NCI-H2081 treated with DMSO at 0.1 percent for 48 hours (cell line): Measurements from ENCODE around the gene FUOM.

Experiments used
- DNase-seq: peaks from one replicate; lab custom pipeline; 2025; lab: John Stamatoyannopoulos, UW

The FUOM gene, protein sequence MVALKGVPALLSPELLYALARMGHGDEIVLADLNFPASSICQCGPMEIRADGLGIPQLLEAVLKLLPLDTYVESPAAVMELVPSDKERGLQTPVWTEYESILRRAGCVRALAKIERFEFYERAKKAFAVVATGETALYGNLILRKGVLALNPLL

DNA sequence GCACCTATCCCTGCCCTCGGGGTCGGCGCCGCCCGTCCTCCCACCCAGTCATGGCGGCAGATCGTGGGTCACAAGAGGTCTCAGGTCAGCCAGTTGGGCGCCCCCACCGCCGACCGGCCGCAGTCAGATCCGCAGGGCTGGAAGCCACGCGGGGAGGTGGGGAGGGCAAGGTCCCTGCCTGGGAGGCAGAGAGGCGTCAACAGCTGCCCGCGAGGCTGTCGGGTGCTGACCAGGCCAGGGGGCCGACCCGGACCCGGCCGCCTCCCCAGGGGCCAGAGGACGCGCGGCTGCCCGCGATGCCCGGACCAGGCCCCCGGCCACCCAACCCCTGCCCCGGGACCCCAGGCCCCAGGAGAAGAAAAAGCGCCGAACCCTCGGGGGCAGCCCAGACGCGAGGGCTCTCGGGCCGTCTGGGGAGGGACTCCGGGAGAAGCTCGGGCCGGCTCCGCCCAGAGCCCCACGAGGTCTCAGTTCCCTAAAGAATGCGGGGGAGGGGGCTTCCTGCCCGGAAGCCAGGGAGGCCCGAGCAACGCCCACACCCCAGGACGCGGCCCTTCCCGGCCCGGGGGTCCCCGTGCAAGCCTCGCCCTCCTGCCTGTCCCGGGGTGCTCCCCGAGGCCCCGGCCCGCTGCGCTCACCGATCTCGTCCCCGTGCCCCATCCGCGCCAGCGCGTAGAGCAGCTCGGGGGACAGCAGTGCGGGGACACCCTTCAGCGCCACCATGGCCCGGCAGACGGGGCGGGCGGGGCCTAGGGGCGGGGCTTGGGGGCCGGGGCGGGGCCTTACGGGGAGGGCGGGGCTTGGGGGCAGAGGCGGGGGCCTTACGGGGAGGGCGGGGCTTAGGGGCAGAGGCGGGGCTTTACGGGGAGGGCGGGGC, at the start of gene FUOM:
FUOM (minus strand) TSS at position 735 of the 877 bp plus-strand sequence; CDS start at position 723, 12 bp downstream.
- no peak for DNase-seq

DNA sequence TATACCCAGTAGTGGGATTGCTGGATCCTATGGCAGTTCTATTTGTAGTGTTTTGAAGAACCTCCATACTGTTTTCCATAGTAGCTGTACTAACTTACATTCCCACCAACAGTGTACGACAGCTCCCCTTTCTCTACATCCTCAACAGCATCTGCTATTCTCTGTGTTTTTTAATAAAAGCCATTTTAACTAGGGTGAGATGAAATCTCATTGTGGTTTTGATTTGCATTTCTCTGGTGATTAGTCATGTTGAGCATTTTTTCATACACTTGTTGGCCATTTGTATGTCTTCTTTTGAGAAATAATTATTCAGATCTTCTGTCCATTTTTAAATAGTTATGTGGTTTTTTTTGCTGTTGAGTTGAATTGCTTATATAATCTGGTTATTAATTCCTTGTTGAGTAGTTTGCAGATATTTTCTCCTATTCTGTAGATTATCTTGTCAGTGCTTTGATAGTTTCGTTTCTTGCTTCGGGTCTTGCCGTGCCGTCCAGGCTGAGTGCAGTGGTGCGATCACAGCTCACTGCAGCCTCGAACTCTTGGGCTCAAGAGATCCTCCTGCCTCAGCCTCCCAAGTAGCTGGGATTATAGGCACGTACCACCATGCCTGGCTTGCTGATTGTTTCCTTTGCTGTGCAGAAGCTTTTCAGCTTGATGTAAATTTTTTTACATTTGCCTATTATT, 48.2 kb upstream of the FUOM start:
- DNase-seq, result no peak

DNA sequence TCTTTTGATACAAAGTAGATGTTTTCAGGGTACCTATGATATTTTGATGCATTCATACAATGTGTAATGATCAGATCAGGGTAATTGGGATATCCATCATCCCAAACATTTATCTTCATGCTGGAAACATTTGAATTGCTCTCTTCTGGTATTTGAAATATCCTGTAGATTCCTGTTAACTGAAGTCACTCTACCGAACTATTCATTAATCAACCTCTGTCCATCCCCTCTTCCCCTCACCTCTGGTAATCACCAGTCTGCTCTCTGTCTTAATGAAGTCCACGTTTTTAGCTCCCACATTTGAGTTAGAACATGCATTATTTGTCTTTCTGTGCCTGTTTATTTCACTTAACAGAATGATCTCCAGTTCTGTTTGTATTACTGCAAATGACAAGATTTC, 47.5 kb upstream of the FUOM start:
- DNase-seq, result no peak

DNA sequence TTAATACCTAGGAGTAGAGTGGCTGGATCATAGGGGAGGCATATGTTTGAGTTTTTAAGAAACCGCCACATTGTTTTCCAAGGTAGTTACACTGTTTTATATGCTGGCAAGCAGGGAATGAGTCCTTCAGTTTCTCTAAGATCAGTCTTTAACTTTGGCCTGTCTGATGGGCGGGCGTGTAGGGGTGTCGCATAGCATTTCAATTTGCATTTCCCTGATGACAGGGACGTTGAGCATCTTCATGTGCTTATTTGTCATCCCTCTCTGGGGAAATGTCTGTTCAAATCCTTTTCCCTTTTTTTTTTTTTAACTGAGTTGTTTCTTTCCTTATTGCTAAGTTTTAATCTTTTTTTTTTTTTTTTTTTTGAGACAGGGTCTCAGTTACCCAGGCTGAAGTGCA, 46.0 kb upstream of the FUOM start:
- no peak for DNase-seq

DNA sequence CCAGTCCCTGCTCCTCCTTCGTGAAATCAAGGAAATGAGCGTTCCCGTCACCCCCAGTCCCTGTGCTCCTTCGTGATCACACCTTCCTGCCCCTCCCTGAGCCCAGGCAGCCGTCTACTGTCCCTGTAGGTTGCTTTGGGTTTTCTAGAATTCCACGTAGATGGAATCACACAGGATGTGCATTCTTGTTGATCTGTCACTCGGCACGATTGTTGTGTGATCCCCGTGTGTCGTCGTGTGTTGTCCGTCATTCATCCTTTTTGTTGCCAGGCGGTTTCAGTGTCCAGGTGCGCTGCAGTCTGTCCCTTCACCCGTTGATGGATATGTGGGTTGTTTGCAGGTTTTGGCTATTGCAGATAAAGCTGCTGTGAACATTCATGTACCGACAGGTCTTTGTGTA, 45.5 kb upstream of the FUOM start:
- no peak for DNase-seq

DNA sequence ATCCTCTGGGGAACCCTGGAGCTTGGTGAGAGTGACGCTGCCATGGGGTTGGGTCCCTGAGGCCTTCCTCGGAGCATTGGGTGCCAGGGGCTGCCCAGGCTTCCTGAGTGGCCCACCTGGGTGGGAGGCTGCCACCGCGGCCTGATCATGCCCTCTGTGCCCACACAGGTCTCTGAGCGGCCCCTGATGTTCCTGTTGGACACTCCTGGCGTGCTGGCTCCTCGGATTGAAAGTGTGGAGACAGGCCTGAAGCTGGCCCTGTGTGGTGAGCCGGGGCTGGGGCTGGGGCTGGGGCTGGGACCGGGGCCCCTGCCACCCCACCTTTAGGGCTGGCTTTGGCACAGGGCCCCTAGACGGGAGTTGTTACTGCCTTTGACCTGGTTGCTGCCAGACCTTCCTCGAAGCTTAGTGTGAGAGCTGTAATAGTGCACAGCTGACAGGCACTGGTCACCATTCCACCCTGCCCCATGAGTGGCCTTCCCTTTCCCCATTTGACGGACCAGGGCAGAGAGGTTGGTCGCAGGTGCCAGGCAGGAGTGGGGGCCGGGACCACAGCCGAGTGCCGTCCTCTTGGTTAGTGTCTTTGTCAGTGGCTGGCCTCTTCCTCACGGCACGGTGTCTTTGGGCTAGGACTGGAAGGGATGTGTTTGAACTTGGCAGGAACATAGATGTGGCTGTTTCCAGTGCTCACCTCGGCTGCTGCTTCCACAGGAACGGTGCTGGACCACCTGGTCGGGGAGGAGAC, 44.3 kb upstream of the FUOM start:
- no peak for DNase-seq

DNA sequence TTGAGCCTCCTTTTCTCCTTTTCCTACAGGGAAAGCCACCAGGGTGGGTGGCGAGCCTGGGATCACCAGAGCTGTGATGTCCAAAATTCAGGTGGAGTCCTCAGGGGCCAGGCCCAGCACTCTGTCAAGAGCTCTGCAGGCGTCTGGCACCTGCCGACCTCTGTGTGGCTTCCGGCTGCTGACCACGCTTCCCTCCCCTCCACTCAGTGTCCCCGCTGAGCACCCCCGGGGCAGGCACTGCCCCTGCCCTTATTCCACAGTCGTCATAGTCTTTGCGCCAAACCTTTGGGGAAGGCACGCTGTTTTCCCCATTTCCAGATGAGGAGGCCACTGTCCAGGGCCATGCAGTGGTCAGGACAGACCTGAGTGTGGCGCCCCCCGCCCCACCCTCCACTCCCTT, 43.7 kb upstream of the FUOM start:
- no peak for DNase-seq

DNA sequence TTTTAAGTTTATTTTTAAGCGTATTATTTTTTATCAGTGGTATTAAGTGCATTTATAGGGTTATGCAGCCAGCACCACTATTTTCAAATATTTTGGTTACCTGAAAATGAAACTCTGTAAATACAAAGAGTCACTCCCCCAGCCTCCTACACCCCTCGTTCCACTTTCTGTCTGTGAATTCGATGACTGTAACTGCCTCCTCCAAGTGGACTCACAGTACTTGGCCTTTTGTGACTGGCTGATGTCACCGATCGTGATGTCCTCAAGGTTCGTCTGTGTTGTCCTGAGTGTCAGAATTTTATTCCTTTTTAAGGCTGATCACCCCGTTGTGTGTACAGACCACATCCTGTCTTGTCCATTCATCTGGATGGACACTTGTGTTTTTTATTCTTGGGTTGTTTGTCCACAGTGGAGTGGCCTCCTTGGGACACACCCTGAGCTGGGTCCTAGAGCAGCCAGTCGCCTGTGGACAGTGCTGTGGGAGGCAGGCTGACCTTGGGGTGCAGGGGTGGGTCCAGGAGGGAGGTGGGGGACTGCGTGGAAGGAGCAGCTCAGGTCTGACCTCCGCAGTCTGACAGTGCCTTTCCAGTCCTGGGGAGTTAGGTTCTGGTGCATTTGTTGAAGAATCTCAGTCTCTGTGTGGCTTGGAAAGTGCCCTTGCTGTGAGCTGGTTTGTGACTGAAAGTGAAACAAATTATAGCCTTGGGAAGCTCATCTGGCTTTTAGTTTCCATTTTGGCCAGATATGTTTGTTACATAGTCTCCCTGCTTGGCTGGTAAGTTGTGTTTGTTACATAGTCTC, 43.0 kb upstream of the FUOM start:
- no peak for DNase-seq

DNA sequence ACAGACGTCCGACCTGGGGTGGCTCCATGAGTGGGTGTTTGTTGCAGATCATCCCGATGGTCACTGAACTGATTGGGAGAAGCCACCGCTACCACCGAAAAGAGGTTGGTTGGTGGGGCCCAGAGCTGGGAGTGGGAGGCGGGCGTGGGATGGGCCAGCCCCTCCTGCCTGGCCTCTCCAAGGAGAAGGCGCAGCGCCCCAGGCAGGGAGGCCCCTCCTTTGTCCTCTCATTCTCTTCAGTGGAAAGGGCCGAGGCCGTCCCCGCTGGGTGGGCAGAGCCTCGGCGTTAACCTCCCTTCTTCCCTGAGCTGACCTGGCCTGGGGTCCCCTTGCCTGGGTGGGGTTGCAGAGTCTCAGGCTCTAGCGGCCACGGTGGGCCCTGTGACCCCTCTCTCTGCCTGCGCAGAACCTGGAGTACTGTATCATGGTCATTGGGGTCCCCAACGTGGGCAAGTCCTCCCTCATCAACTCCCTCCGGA, 41.3 kb upstream of the FUOM start:
- no peak for DNase-seq

DNA sequence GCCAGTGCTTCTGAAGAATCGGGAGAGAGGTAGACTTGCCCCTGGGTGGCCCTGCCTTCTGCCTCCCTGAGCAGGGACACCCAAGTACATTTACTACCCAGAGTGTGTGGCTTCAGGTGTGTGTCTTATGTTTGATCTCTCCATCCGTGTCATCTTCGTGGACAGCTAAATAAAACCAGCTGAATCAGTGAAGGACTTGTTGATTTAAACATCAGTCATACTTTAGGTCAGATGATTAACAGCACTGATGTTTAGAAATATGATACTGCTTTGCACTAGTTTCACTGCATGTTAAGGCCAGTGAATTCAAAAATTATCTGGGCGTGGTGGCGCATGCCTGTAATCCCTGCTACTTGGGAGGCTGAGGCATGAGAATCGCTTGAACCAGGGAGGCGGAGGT, 40.1 kb upstream of the FUOM start:
- DNase-seq, result no peak

DNA sequence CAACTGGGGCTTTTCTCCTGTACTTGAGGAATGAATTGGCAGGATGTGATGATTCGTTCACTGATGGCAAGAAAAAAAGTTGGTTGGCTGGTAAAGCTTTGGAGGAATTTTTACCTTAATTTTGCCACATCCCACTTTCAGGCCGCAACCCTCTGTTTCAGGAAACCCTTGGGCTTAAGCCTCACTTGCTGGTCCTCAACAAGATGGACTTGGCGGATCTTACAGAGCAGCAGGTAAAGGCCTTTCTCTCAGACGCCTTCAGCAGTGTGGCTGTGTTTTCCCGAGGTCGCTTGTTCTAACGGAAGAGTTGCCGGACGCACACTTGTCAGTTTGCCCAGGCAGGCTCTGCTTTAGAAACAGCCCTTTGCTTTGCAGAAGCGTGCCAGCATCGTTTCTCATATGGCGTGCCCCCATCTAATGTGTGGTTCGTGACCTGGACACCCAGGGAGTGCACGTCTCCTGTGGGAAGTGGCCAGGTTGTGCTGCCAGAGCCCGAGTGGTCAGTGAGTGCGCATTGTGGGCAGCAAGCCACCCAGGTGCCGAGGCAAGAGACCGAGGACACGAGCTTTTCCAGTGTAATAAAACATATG, 38.3 kb upstream of the FUOM start:
- DNase-seq, result no peak

DNA sequence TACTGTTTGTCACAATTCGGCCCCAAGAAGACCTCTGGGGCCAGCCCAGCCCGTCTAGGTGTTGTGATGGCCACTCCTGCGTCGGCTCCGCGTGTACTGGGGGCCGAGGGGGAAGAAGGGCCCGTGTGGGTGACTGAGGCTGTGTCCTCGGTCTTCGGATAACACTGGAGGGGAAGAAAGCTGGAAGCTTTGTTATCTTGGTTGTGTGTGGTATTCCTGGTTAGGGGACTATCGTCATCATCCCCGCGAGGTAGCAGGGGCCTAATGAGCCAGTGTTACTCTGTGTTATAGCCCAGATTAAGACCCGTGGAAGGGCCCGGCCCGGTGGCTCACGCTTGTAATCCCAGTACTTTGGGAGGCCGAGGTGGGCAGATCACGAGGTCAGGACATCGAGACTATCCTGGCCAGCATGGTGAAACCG, 37.0 kb upstream of the FUOM start:
- DNase-seq, result no peak

DNA sequence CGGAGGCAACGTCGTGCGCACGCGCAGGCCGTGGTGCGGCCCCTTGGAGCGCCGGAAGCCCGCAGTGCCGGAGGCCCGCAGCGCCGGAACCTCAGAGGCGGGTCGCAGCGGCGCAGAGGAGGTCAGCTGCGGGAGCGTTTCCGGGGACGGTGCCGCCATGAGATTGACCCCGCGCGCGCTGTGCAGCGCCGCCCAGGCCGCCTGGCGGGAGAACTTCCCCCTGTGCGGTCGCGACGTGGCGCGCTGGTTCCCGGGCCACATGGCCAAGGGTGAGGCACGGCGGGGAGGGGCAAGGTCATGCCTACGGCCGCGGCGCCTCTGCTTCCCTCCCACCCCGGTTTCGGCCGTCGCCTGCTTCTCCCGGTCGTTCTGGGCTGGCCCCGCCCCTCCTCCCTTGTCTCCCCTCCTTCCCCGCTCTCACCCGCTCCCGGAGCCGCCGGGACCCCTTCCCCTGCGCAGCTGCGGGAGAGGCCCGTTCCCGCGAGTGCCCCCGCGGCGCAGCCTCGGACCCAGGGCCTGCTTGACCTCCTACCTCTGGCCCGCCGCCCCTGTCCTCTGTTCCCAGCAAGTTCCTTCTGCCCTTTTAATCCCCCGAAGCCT, 36.3 kb upstream of the FUOM start, which contains the start of gene MTG1:
MTG1 (plus strand) TSS at position 94 of the 600 bp plus-strand sequence; CDS start at position 158, 64 bp downstream.
- peak; percentile 42 for DNase-seq

DNA sequence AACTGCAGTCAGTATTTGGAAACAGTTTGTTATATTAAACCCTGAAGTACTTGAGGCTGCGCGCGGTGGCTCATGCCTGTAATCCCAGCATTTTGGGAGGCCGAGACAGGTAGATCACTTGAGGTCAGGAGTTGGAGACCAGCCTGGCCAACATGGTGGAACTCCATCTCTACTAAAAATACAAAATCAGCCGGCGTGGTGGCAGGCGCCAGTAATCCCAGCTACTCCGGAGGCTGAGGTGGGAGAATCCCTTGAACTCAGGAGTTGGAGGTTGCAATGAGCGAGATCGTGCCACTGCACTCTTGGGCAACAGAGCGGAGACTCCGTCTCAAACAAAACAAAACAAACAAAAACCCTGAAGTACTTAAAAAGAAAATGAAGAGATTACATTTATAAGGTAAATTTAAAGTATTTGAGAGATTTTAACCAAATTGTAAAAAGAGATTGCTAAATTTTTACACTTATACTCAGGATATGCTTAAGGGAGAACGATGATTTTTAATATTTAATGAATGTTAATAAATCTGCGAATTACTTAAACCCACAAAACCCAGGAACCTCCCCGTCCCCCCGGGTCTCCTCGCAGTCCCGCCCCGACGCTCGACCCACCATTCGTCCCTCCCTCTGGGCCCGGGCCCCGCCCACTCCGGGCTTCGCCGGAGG, 35.7 kb upstream of the FUOM start:
- DNase-seq, result no peak

DNA sequence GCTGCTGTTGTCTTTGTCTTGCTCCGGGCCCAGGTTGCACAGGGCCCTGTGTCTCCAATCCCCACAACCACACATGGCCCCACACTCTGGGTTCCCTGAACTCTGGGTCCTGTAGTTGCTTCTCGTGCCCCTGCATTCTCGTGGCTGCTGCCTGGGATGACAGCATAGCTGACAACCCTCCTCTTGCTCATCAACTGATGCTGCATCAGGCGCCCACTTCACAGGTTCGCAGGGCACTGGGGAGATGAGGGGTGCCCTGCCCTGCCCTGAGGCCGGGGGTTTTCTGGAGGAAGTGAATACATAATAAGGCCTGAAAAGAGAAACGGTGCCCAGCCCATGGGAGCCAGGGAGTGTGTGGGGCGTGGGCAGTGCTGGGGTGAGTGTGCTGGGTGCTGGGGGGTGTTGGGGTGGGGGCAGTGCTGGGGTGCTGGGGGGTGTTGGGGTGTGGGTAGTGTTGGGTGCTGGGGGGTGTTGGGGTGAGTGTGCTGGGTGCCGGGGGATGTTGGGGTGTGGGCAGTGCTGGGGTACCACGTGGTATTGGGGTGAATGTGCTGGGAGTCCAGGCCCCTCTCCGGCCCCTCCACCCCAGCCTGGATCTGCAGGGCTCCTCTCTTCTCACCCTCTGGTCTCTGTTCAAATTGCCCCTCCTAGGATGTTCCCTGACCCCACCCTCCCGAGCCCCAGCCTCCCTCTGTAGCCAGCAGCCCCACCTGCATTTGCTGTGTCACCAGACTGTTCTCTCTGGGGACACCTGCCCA, 34.1 kb upstream of the FUOM start:
- no peak for DNase-seq

DNA sequence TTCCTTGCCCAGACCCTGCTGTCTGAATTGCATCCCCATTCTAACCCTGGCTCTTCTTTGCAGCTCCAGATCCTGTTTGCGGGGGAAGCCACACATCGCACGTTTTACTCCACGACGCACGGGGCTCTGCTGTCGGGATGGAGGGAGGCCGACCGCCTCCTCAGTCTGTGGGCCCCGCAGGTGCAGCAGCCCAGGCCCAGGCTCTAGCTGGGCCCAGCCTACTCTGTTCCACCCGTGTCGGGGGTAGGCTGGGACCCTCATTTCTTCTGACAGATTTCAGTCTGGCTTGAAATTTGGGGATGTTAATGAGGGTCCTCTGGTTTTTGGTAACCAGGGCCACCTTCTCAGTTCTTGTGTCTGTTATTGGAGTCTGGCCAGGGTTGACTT, 33.4 kb upstream of the FUOM start:
- no peak for DNase-seq

DNA sequence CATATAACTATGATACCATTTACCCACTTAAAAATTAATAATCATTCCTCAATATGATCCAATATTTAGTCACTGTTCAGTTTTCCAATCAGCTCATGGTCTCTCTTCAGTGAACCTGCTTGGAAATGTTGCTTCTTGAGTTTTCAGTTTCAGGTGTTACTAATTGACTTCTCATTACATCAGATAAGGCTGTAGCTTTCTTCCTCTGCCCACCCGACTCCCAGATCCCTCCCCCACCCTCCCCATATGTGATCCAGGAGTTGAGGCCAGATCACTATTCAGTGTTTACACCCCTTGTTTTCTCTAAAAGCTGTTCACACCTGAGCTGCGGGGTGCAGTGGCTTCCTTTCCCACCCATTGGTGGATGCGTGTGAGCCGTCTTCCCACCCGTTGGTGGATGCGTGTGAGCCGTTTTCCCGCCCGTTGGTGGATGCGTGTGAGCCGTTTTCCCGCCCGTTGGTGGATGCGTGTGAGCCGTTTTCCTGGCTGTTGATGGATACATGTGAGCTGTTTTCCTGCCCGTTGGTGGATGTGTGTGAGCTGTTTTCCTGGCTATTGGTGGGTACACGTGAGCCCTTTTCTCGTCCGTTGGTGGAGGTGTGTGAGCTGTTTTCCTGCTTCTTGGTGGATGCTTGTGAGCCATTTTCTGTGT, 32.9 kb upstream of the FUOM start:
- no peak for DNase-seq

DNA sequence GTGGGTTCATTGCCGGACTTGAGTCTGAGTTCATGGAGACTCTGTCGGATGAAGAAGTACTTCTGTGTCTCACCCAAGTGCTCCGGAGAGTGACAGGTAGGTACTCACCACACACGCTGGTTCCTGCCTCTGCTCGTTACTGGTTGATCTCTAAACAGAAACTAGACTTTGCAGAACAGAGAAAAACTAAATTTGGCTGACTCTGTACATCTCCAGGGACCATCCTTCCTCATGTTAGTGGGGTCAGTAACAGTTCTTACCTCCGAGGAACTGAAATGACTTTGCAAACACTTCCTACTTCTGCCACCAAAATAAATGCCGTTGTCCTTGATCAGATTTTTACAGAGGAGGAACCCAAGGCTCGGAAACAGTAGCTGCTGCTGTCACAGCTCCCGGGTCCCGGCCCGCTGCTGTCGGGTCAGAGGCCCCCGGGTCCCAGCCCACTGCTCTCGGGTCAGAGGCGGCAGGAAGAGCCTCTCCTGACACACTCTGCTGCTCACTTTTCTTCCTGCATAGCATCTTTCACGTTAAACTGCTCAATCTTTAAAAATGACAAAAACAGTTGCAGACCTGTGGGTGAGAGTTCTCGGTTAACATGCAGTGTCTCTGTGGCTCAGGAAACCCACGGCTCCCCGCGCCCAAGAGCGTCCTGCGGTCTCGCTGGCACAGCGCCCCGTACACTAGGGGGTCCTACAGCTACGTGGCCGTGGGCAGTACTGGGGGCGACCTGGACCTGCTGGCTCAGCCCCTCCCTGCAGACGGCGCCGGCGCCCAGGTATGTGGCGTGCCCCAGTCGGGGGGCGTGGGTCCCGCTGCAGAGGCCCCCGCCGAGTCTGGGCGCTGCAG, 31.4 kb upstream of the FUOM start:
- no peak for DNase-seq
